Endothelial cell of umbilical vein (primary cell): ENCODE results near the gene C3orf22.

ENCODE experiments used
- CTCF ChIP-seq, 2 donors: IDR thresholded peaks; 1 replicate in 1 of 2; 2 replicates in 1 of 2; pipeline ENCODE4 v1.5.1; 2011; ENCODE audit warnings: low read length in 2 of 2, mild to moderate bottlenecking in 2 of 2, moderate library complexity in 2 of 2, control low read depth in 1 of 2, inconsistent platforms in 1 of 2, low read depth in 1 of 2; ENCODE audit not compliant: insufficient read depth in 1 of 2; ENCODE audit errors: extremely low read depth in 1 of 2
- EZH2 ChIP-seq: IDR thresholded peaks from 2 replicates; pipeline ENCODE4 v1.6.1; 2012; ENCODE audit warnings: borderline replicate concordance, low read depth, mild to moderate bottlenecking, moderate library complexity, low read length, inconsistent platforms; ENCODE audit not compliant: severe bottlenecking
- GATA2 ChIP-seq: IDR thresholded peaks from 2 replicates; pipeline ENCODE4 v1.7.0; 2011; ENCODE audit warnings: low read depth, mild to moderate bottlenecking, moderate library complexity, mixed read lengths, low read length; ENCODE audit not compliant: insufficient read length, insufficient read depth
- JUN ChIP-seq: IDR thresholded peaks from 2 replicates; pipeline ENCODE4 v1.6.1; 2011; ENCODE audit warnings: borderline replicate concordance, low read depth; ENCODE audit not compliant: insufficient read length, insufficient read depth
- POLR2A ChIP-seq: IDR thresholded peaks from 2 replicates; pipeline ENCODE4 v1.6.1; 2012; ENCODE audit warnings: low read depth, mild to moderate bottlenecking, control low read depth, low read length

DNA sequence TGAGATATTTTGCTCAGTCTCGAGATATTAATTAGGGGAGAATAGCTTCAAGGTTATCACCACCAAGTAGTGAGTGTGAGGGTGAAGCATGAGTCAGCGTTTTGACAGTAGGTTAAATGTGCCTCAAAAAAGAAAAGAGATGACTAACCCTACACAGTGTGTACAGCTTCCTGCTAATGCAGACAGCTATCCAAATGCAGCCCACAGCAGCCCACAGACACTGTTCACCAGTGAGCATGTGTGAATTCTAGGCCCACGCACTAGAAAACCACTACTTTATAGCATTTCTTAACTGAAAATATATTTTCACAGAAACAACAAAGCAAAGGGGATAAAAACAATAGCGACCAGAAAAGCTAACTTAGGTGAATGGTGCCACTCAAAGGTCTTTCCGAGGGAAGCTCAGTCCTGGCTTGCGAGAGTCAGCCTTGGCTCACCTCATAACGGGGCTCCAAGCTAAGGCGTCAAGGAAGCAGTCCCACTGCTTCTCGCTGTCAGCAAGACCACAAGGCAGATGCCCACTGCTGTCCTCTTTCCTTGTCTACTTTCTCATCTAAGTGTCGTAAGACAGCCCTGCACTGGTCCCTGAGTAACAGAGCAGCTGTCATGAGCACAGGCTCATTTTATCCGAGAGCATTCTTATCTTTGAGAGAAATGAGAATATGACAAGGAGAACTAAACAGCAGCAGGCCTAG, 48.6 kb upstream of the C3orf22 start:
- TF ChIP-seq EZH2 (no peak), POLR2A (no peak), GATA2 (no peak), JUN (peak; percentile 57), CTCF (IDR thresholded peaks at IDR 0.05; ENCODE audit: extremely low read depth in 1 of 2, insufficient read depth in 1 of 2, low read depth in 1 of 2, low read length in 2 of 2) (no peak)
